ENCODE data around the gene STAB2.

- TF ChIP-seq CTCF (IDR thresholded peaks at IDR 0.05 in 8 of 11, conservative IDR thresholded peaks at IDR 0.05 in 3 of 11) (no peak), POLR2A (IDR thresholded peaks at IDR 0.05) (no peak), POLR2AphosphoS5 (IDR thresholded peaks at IDR 0.05) (no peak)
Observed at GRCh38 chr12:103734863-103735262, 147.8 kb downstream of the STAB2 start.
